GM10847 (cell line): ENCODE results near the gene KIF25.

Source experiments
- POLR2A ChIP-seq: IDR thresholded peaks from 2 replicates; pipeline ENCODE4 v1.6.1; 2011; ENCODE audit not compliant: insufficient read length; ENCODE audit errors: extremely low read depth

The KIF25 gene

GRCh38 chr6:168071620-168072019 is 74.1 kb downstream of the KIF25 start:
- no peak for TF ChIP-seq POLR2A

GRCh38 chr6:168072261-168072660 is 74.8 kb downstream of the KIF25 start:
- no peak for TF ChIP-seq POLR2A

DNA sequence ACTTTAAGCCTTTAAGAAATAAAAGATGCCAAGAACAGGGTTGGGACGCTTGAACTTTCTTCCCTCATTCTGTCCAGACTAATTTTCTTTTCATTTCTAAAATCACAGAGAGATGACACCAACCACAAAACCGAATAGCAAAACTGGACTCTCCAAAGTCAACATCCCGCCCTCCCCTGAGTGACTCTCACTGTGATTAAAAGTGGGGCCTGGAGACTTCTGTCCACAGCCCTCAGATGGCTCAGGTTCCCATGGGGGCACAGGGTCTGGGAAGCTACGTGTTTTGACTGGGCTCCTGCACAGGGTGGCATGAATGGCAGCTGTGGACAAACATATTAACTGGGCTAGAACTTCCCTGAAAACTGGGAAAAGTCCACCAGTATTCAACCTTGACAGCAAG is 75.3 kb downstream of the KIF25 start:
- no peak for TF ChIP-seq POLR2A

GRCh38 chr6:168073937-168074730 is 76.7 kb downstream of the KIF25 start:
- no peak for TF ChIP-seq POLR2A

GRCh38 chr6:168075216-168075615 is 77.7 kb downstream of the KIF25 start:
- no peak for TF ChIP-seq POLR2A

- no peak for TF ChIP-seq POLR2A
These were observed 78.3 kb downstream of the KIF25 start for GRCh38 chr6:168075787-168076202.

DNA sequence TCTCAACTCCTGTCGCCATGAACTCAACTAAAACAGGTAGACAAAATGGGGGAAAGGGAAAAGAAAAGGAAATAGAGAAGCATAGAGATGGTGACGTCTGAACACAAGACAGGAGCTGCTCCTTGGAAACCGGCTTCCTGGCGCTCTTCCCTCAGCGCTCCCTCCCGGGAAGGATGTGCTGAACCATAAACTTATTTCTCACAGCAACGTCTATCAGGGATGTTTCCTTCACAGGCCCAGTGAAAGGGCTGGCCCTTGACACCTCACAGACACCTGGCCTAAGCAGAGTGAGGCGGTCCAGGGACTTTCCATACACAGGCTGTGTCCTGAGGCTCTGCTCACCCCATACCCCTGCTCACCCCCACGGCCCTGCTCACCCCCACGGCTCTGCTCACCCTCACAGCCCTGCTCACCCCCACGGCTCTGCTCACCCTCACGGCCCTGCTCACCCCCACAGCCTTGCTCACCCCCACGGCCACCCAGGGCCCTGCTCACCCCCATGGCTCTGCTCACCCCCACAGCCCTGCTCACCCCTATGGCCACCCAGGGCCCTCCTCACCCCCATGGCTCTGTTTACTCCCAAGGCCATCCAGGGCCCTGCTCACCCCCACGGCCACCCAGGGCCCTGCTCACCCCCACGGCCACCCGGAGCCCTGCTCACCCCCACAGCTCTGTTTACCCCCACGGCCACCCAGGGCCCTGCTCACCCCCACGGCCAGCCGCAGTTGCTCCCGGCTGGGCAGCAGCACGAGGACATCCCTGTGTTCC is 80.9 kb downstream of the KIF25 start:
- TF ChIP-seq POLR2A = no peak

- no peak for TF ChIP-seq POLR2A
These were observed 81.5 kb downstream of the KIF25 start, which contains the start of gene FRMD1 for GRCh38 chr6:168078943-168079405. FRMD1 (minus strand) TSS chr6:168079212; CDS start chr6:168079094, 118 bp downstream.

DNA sequence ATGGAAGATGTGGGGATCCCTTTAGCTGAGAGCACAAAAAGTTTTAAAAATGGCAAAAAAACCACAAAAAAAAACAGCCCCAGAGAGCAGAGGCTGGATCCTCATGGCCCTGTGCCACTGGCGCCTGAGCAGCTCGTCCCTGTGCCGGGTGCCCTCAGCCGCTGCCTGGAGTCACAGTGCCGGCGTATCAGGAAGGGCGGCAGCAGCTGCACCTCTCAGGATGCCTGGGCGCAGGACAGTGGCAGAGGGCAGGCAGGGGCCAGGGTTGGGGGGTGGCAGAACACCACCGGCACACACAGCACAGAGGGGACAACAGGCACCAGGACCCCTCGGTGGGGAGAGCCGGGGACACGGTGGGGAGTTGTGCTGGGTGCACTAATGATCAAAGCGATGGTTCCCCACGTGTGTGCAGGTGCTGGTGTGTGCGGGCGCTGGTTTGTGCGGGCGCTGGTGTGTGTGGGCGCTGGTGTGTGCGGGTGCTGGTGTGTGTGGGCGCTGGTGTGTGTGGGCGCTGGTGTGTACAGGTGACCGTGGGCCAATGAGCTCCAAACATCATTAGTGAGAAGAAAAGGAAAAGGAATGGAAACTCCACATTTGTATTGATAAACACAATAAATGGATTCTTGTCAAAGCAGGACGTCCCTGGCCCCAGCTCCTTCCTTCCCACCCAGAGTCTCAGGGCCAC is 83.1 kb downstream of the KIF25 start:
- no peak for TF ChIP-seq POLR2A

DNA sequence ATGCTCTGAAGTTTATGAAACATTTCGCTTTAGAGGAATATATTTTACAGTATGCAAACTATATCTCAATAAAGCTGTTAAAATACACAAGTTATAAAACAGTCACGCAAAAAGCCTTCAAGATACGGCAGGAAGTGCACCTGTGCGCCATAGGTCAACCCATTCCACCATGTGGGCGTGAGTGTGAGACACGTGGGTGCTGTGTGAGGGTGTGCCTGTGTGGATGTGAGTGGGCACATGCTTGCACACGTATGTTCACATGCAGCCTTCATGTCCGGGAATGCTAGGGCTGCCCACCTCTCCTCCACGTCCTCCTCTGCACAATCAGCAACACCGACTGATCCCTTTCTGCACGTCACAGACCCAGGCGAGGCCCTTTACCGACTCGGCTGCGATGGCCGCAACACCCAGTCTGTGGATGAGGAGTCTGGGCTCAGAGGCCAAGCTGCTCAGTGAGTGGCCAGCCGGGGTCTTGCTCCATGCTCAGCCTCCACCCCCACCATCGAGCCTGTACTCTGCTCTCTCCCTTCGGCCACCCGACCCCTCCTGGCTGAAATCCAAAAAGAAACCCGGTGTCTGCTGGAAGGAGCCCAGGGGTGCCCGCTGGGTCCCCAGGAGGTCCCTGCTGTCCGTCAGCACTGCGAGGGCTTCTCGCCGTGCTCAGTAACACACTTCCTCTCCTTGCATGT is 84.5 kb downstream of the KIF25 start:
- TF ChIP-seq POLR2A = no peak

GRCh38 chr6:168082860-168083513 is 85.5 kb downstream of the KIF25 start:
- TF ChIP-seq POLR2A = no peak

GRCh38 chr6:168083514-168083885 is 86.0 kb downstream of the KIF25 start:
- no peak for TF ChIP-seq POLR2A

DNA sequence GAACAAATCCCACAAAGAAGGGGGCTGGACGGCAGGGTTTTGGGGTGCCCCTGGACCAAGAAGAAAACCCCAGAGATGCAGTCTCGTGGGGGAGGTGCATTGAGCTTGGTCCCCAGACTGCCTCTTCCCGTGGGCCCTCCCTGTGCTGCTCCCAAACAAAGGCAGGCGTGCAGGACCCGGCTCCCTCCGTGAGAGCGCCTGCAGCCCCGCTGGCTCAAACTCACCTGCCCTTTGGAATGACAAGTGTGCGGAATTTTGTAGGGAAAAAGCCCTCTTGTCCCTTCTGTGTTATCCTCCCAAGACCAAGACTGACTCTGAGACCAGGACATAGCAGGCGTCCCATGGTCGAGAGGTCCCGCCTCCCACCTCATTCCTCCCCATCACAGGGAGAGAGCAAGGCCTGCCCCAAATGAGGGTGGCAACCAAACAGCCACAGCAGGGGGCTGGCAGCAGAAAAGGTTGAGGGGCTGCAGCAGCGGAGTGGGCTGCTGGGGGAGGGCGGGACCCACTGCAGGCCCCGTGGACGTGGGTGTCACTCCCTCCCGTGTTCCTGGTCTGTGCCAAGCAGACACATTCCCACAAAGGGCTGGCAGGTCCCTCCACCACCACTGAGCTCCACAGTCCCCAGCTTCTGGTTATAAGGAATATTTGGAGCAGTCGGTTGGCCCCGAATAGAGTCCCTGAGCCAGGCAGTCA is 87.1 kb downstream of the KIF25 start:
- TF ChIP-seq POLR2A = no peak

DNA sequence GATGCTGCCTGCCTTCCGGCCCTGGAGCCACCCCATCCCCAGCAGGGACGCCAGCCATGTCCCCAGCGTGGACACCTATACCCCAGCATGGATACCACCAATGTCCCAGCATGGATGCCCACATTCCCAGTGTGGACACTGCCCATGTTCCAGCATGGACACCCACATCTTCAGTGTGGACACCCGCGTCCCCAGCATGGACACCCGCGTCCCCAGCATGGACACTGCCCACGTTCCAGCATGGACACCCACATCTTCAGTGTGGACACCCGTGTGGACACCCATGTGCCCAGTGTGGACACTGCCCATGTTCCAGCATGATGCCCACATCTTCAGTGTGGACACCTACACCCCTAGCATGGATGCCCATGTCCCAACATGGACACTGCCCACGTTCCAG is 88.6 kb downstream of the KIF25 start:
- TF ChIP-seq POLR2A = no peak
